ENCODE measurements around the gene ZNF783. TPM values are rescaled to one million over a fixed set of nuclear protein-coding genes. Genes with fewer than 3 reads are reported as not detected.

ZNF783 gene
- total and polyA plus RNA-seq, 2 experiments from 2014 or later, result 7.8 to 7.9 TPM

DNA sequence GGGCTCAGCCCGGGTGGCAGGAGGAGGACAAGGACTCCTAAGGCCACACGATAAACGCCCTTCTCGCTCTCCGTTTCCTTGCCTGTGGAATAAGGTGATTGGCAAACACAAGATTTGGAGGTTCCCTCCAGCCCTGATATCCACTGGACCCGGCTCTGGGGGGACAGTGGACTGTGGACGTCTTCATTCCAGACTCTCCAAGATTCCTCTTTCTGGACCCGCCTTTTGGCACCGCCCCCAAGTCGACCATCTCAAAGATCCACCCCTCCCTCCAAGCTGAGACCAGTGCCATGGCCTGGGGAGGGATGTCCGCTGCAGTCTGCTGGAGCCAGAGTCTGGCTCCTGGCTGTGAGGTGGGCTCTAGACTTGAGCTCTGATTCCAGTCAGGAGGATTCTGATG is 23.6 kb downstream of the ZNF783 start:
- Histone ChIP-seq H3K9me2 (replicated peaks; ENCODE audit: insufficient read depth) (no peaks in the 10 kb centered on the region), H3K27me3 (no peaks in the 10 kb centered on the region), H3K9me3 (ENCODE audit: low read depth) (no peaks in the 10 kb centered on the region), H3K4me2 (peak overlapping the region; percentile 96), H3K4me1 (ENCODE audit: insufficient read depth) (peaks cover 7% of the 10 kb centered on the region), H4K20me1 (ENCODE audit: insufficient read depth, poor library complexity, severe bottlenecking) (no peaks in the 10 kb centered on the region), H3K27ac (no peak overlapping the region), H3K36me3 (replicated peaks; ENCODE audit: insufficient read depth, low read depth) (no peaks in the 10 kb centered on the region), H3K4me3 (peak overlapping the region; percentile 51), H2AFZ (peak overlapping the region; percentile 53), H3K79me2 (no peaks in the 10 kb centered on the region)
- TF ChIP-seq EZH2 (IDR thresholded peaks at IDR 0.05; ENCODE audit: borderline replicate concordance) (no peak), EZH2phosphoT487 (IDR thresholded peaks at IDR 0.05; ENCODE audit: low read depth, severe bottlenecking, unreplicated experiment) (no peak), CTCF (IDR thresholded peaks at IDR 0.05; ENCODE audit: poor library complexity) (no peak)
- 12% methylated on average over 11 of the region's 11 CpGs for WGBS (ENCODE audit: low lambda C conversion rate, missing lambda C conversion rate)
- no peak for DNase-seq (ENCODE audit: low spot score)

GRCh38 chr7:149286811-149287400 is 24.9 kb downstream of the ZNF783 start:
- no peaks in the 10 kb centered on the region for H3K36me3 ChIP-seq (replicated peaks; ENCODE audit: insufficient read depth, low read depth)
- no peaks in the 10 kb centered on the region for H3K9me3 ChIP-seq (ENCODE audit: low read depth)
- no peak overlapping the region for H3K4me3 ChIP-seq
- no peak overlapping the region for H2AFZ ChIP-seq
- no peak for TF ChIP-seq CTCF (IDR thresholded peaks at IDR 0.05; ENCODE audit: poor library complexity)
- no peak for TF ChIP-seq EZH2phosphoT487 (IDR thresholded peaks at IDR 0.05; ENCODE audit: low read depth, severe bottlenecking, unreplicated experiment)
- TF ChIP-seq EZH2 (IDR thresholded peaks at IDR 0.05; ENCODE audit: borderline replicate concordance), result no peak
- DNase-seq (ENCODE audit: low spot score), result no peak
- no peaks in the 10 kb centered on the region for H4K20me1 ChIP-seq (ENCODE audit: insufficient read depth, poor library complexity, severe bottlenecking)
- no peak overlapping the region for H3K4me2 ChIP-seq
- no peaks in the 10 kb centered on the region for H3K79me2 ChIP-seq
- H3K9me2 ChIP-seq (replicated peaks; ENCODE audit: insufficient read depth), result no peaks in the 10 kb centered on the region
- peaks cover 7% of the 10 kb centered on the region for H3K4me1 ChIP-seq (ENCODE audit: insufficient read depth)
- 95% methylated on average over 6 of the region's 6 CpGs for WGBS (ENCODE audit: low lambda C conversion rate, missing lambda C conversion rate)
- no peaks in the 10 kb centered on the region for H3K27me3 ChIP-seq
- H3K27ac ChIP-seq, result no peak overlapping the region

GRCh38 chr7:149287622-149288021 is 25.6 kb downstream of the ZNF783 start:
- 79% methylated on average over 10 of the region's 10 CpGs for WGBS (ENCODE audit: low lambda C conversion rate, missing lambda C conversion rate)
- Histone ChIP-seq H3K36me3 (replicated peaks; ENCODE audit: insufficient read depth, low read depth) (no peaks in the 10 kb centered on the region), H3K27ac (no peak overlapping the region)

More at GRCh38 chr7:149287622-149288021, 25.6 kb downstream of the ZNF783 start:
- no peaks in the 10 kb centered on the region for H3K9me2 ChIP-seq (replicated peaks; ENCODE audit: insufficient read depth)
- no peaks in the 10 kb centered on the region for H3K9me3 ChIP-seq (ENCODE audit: low read depth)
- H3K27me3 ChIP-seq, result no peaks in the 10 kb centered on the region
- H4K20me1 ChIP-seq (ENCODE audit: insufficient read depth, poor library complexity, severe bottlenecking), result no peaks in the 10 kb centered on the region
- H3K79me2 ChIP-seq, result no peaks in the 10 kb centered on the region
- H3K4me1 ChIP-seq (ENCODE audit: insufficient read depth), result peaks cover 7% of the 10 kb centered on the region
- no peak overlapping the region for H3K4me3 ChIP-seq
- no peak overlapping the region for H2AFZ ChIP-seq
- H3K4me2 ChIP-seq, result no peak overlapping the region
- TF ChIP-seq EZH2 (IDR thresholded peaks at IDR 0.05; ENCODE audit: borderline replicate concordance), result no peak
- TF ChIP-seq CTCF (IDR thresholded peaks at IDR 0.05; ENCODE audit: poor library complexity), result no peak
- no peak for TF ChIP-seq EZH2phosphoT487 (IDR thresholded peaks at IDR 0.05; ENCODE audit: low read depth, severe bottlenecking, unreplicated experiment)
- no peak for DNase-seq (ENCODE audit: low spot score)

All from hepatocyte (in vitro differentiated cells).